Central memory CD4-positive, alpha-beta T cell (primary cell): ENCODE results near the gene PRR9.

Experiments used
- DNase-seq: peaks from one replicate; pipeline ENCODE4 v3.0.0; 2022

PRR9 gene

GRCh38 chr1:153231363-153231762, 14.0 kb downstream of the PRR9 start:
- DNase-seq = no peak

DNA sequence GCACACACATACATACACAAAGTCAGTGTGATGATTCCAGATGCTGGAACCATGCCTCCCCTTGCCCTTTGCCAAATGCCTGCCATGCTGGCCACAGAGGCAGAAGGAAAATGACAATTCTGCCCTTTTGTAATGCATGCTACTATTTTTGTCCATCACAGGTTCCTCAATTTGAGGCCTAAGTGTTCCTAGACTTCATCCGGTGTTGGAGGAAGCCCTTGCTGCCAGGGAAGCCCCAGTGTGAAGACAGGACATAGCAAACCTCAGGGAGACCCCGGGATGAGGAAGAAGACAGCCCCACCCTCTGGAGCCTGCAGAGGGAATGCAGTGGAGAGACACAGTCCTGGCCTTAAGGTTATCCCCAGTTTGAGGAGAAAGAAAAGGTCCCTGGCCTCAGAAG, 14.4 kb downstream of the PRR9 start:
- DNase-seq = no peak

DNA sequence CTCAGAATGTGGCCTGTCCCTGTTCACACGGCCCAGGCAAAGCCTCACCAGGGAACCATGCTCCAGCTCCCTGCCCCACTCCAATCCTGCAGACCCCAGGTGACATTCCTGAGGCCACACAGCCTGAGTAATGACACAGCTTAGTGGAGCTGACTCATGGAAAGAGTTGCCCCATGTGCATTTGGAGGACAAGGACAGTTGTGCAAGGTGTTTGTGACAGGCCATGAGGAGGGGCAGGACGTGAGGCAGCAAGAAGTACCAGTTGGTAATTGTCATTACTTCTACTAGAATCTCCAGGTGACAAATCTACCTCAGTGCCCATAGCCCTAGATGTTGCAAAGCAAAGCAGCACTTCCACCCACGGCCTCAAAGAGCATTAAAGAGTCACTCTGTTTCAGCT, 15.2 kb downstream of the PRR9 start:
- no peak for DNase-seq

GRCh38 chr1:153233448-153233847, 16.1 kb downstream of the PRR9 start:
- no peak for DNase-seq

- DNase-seq = no peak
Observed at GRCh38 chr1:153238527-153238926, 21.1 kb downstream of the PRR9 start.

DNA sequence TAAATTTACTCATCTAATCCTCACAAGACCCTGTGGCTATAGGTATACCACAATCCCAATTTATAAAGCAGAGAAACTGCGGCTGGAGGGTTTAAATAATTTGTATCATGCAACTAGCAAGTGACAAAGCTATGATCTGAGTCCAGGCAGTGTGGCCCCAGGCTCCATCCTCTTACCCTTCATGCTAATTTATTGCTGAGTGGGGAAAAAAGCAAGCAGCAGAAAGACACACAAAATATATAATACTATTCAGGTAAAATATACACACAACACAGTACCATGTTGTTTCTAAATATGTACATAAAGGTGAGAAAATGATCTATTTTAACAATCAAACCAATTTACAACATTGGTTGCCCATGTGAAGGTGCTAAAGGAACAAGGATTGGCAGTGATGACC, 24.8 kb downstream of the PRR9 start:
- no peak for DNase-seq

GRCh38 chr1:153245466-153245865, 28.1 kb downstream of the PRR9 start:
- no peak for DNase-seq

- DNase-seq = no peak
Observed at GRCh38 chr1:153246018-153246417, 28.6 kb downstream of the PRR9 start.

DNA sequence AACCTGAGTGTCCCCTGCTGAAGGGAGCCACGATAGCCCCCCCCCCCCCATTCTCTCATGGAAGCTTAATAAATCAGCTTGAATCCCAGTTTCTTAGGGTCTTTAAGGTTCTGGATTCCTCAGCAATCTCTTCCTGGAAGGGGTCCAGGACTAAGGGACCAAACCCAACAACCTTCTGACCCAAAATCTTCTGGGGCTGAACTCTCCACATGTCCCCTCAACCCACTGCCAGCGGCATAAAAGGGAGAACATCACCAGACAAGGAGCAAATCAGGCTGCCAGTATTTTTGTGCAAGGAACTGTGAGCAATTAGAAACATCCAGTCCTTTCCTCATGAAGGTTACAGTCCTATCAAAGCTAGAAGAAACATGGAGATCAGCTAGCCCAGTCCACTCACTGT, 29.4 kb downstream of the PRR9 start:
- no peak for DNase-seq

- DNase-seq = no peak
Observed at GRCh38 chr1:153248176-153248879, 30.9 kb downstream of the PRR9 start.

DNA sequence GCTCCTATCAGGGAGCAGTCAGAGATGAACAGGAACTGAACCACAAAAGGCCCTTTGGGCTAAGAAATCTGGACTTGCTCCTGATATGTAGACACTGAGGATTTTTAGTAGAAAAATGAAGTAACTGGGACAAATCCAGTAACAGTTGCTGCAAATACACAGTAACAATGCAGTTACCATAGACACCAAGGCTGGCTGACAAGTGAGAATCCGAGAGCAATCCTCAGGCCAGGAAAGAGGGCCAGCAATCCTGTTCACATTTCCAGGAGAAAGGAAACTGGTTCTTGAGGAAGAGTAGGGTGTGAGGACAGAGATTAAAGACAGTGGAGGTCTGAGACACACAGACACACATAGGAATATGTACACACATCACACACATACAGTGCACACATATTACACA, 32.8 kb downstream of the PRR9 start:
- DNase-seq = no peak

DNA sequence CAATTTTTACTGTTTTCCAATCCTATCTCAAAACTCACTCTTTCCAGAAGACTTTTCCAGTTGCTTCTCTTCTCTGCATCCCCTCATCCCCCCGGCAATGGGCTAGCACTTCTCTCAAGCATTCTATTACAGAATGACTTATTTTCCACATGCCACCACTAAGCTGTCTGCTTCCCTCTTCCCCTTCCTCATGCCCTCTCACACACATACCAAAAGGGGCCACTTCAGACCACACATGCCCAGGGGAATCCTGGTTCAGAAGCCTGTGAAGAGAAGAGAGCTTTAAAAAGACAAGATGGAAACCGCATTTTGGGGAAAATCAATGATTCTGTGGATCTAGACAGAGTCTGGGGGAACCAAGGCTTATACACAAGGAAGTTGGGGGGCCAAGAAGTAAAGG, 33.7 kb downstream of the PRR9 start:
- no peak for DNase-seq

DNA sequence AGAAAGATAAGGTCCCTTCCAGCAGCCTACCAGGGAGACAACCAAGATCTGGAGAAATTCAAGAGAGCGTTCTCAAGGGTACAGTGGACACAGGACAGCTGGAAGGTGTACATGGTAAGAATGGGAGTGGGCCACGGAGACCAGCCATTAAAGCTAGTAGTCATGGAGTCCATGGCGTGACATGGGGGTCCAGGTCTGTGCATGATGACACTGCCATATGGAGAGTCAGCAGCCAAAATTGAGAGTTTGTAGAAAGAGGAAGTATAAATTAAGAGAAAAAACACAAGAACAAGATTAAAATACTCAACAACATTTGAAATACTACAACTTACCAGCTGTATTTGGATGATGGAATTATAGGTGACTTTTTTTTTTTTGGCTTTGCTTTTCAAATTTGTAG, 34.2 kb downstream of the PRR9 start:
- DNase-seq = no peak

- DNase-seq = no peak
Observed at GRCh38 chr1:153251988-153252387, 34.6 kb downstream of the PRR9 start.

DNA sequence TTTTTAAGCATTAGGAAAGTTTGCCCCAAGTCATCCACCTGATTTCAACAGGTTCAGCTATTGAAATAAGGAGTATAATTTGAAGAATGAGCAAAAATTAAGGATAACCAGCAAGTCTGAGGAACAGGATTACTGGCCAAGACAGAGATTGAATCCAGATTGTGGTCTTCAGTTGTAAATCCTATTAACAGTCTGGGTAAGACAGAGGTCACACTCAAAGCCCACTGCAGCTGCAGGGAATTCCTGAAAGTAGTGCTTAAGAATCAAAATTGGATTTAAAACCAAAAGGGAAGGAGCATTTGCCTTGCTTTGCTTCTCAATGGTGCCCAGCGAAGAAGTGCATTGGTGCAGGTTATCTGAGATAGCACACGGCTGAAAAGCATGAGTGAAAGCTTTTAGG, 35.7 kb downstream of the PRR9 start:
- DNase-seq = no peak

DNA sequence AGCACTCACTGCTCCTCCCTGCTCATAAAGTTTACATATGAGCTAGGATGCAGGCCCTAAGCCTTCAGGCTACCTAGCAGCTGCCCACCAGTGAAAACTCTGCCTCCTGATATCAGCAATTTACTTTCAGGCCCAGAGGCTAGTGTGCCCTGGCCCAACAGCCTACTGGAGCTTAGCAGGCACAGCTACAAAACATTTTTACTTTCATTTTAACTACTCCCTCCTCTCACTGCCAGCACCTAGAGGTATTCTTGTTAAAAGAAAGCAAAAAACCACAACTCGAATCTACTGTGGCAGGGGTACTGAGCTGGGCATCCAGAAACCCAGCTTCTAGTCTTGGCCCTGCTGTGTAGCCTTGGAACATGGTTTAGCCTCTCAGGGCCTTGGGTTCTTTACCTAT, 36.3 kb downstream of the PRR9 start:
- no peak for DNase-seq

- no peak for DNase-seq
Observed at GRCh38 chr1:153259387-153259786, 42.0 kb downstream of the PRR9 start, which contains the start of gene LORICRIN. Gene LORICRIN, plus strand, starts transcription at chr1:153259687. Its CDS starts 1,263 bp downstream, at chr1:153260950.

GRCh38 chr1:153260585-153261280, 43.3 kb downstream of the PRR9 start:
- no peak for DNase-seq

- peak; percentile 15 for DNase-seq
Observed at GRCh38 chr1:153261281-153262069, 44.1 kb downstream of the PRR9 start.

DNA sequence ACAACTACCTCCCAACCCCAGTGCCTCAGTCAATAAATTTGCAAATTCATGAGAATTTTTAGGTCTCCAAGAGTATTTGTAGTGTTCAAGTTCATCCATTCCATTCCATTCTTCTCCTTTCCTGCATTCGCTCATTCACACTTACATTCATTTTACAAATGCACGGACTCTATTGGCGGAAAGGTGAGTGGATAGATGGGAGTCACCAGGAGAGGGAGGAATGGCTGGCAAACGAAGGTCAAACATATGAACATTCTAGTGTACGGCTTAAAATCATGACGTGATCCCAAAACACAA, 44.6 kb downstream of the PRR9 start:
- no peak for DNase-seq

DNA sequence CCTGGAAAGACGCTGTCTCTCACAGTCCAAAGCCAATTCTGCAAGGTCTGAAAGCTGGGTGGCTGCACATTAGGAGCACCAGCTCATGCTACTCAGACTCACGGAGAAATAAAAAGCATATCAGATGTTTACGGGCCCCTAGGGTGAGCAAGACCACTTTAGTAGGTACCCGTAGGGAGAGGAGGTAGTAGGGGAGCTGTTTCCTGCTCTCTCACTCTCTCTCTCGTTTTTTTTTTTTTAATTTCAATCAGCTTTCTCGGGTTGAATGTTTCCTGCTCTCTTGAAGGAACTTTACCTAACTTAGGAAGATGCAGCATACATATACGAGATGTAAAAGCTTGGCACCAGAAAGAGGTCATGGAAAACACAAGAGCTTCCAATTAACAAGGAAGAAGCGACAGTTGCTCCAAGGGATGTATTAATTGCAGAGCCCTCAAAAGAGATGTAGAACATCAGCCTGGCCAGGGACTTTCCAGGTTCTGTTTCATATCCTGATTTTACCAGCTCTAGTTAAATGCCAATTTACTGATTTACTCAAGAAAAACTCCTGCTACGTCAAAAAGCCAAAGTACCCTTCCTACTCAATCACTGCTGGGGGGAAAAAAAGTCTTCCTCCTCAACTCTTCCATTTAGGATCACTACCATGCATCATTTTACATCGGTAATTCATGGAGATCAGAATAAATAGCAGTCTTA, 45.2 kb downstream of the PRR9 start:
- no peak for DNase-seq

- DNase-seq = no peak
Observed at GRCh38 chr1:153265457-153265856, 48.1 kb downstream of the PRR9 start.
